IMR-90 (cell line): Measurements from ENCODE around the gene SH3RF3. TPM values are rescaled to one million over a fixed set of nuclear protein-coding genes. Genes with fewer than 3 reads are reported as not detected.

Experiments
- ATAC-seq: fragments of 200-7000 bp; cut with Tn5 transposase; 2 replicates; pipeline ENCODE4 v1.9.1; 2020; ENCODE audit warnings: low read depth, mild to moderate bottlenecking, moderate library complexity
- BruUV-seq: library from RNA; stranded (reverse); fragments of 400-500 nt; replicated peaks from 2 replicates; lab custom pipeline; 2021; lab: Mats Ljungman, UMichigan
- CTCF ChIA-PET: fragments of 300-600 bp; formaldehyde crosslinking; extraction: SDS; loops from one replicate; lab custom pipeline; 2021; ENCODE audit warnings: antibody characterized with exemption; lab: Yijun Ruan, JAX
- POLR2A ChIA-PET: fragments of 300-600 bp; sonication (Branson Sonifier 250); formaldehyde crosslinking; loops from one replicate; lab custom pipeline; 2022; ENCODE audit warnings: antibody characterized with exemption; ENCODE audit not compliant: unreplicated experiment; lab: Charles Lee
- DNase-seq: peaks from one replicate; pipeline ENCODE4 v3.0.0; 2013
- H2AFZ ChIP-seq: replicated peaks from 2 replicates; pipeline ENCODE3; 2013; ENCODE audit warnings: low read length, mild to moderate bottlenecking; ENCODE audit not compliant: poor library complexity
- H2AK5ac ChIP-seq: 2 replicates; pipeline ENCODE4 v1.6.1; 2013; ENCODE audit warnings: low read depth, low read length, inconsistent platforms
- H2AK9ac ChIP-seq: replicated peaks from 2 replicates; pipeline ENCODE3; 2013; ENCODE audit warnings: mild to moderate bottlenecking, low read depth, low read length, moderate library complexity; ENCODE audit not compliant: poor library complexity
- H2BK120ac ChIP-seq: 2 replicates; pipeline ENCODE4 v1.6.1; 2013; ENCODE audit warnings: low read depth, low read length, inconsistent platforms
- H2BK15ac ChIP-seq: 3 replicates; pipeline ENCODE4 v1.6.1; 2013; ENCODE audit warnings: low read depth, low read length, inconsistent platforms
- H2BK20ac ChIP-seq: 2 replicates; pipeline ENCODE4 v1.6.1; 2013; ENCODE audit warnings: low read depth, mild to moderate bottlenecking, inconsistent platforms, low read length, moderate library complexity
- H2BK5ac ChIP-seq: 2 replicates; pipeline ENCODE4 v1.6.1; 2013; ENCODE audit warnings: mild to moderate bottlenecking, low read depth, low read length, inconsistent platforms; ENCODE audit not compliant: poor library complexity, severe bottlenecking
- H3K14ac ChIP-seq: replicated peaks from 2 replicates; pipeline ENCODE4 v1.6.1; 2013; ENCODE audit warnings: low read depth, low read length, inconsistent platforms
- H3K18ac ChIP-seq: 2 replicates; pipeline ENCODE4 v1.6.1; 2013; ENCODE audit warnings: low read depth, low read length, control low read depth
- H3K23ac ChIP-seq: 2 replicates; pipeline ENCODE4 v1.6.1; 2013; ENCODE audit warnings: low read depth, low read length, inconsistent platforms
- H3K27ac ChIP-seq: 2 replicates; pipeline ENCODE4 v1.5.1; 2013; ENCODE audit warnings: mild to moderate bottlenecking, control low read depth, low read length; ENCODE audit not compliant: insufficient read depth
- H3K27me3 ChIP-seq: 2 replicates; pipeline ENCODE4 v1.6.1; 2013; ENCODE audit warnings: low read length; ENCODE audit not compliant: control insufficient read depth, insufficient read depth
- H3K36me3 ChIP-seq: 2 replicates; pipeline ENCODE4 v1.6.1; 2013; ENCODE audit warnings: low read length, mixed read lengths; ENCODE audit not compliant: control insufficient read depth, insufficient read depth
- H3K4ac ChIP-seq: 2 replicates; pipeline ENCODE4 v1.6.1; 2013; ENCODE audit warnings: low read depth, low read length, inconsistent platforms
- H3K4me1 ChIP-seq: 2 replicates; pipeline ENCODE4 v1.6.1; 2013; ENCODE audit warnings: low read length, mixed read lengths; ENCODE audit not compliant: control insufficient read depth, insufficient read depth
- H3K4me2 ChIP-seq: 2 replicates; pipeline ENCODE4 v1.6.1; 2013; ENCODE audit warnings: low read depth, mild to moderate bottlenecking, control low read depth, low read length, moderate library complexity
- H3K4me3 ChIP-seq: 2 replicates; pipeline ENCODE4 v1.5.1; 2013; ENCODE audit warnings: low read depth, mild to moderate bottlenecking, control low read depth, low read length, moderate library complexity; ENCODE audit not compliant: insufficient read depth
- H3K56ac ChIP-seq: 2 replicates; pipeline ENCODE4 v1.6.1; 2013; ENCODE audit warnings: low read length, inconsistent platforms; ENCODE audit not compliant: insufficient read depth; ENCODE audit errors: extremely low read depth
- H3K79me1 ChIP-seq, 2 experiments: 2 replicates each; pipeline ENCODE4 v1.6.1; 2013; ENCODE audit warnings: low read length in 2 of 2, inconsistent platforms in 1 of 2, low read depth in 1 of 2
- H3K9ac ChIP-seq: 2 replicates; pipeline ENCODE4 v1.6.1; 2013; ENCODE audit warnings: low read depth, low read length, control low read depth
- H3K9me1 ChIP-seq: 2 replicates; pipeline ENCODE4 v1.6.1; 2013; ENCODE audit warnings: low read length, inconsistent platforms; ENCODE audit not compliant: insufficient read depth
- H3K9me3 ChIP-seq: 2 replicates; pipeline ENCODE4 v1.6.1; 2013; ENCODE audit warnings: low read length; ENCODE audit not compliant: control insufficient read depth, insufficient read depth
- H4K20me1 ChIP-seq: 2 replicates; pipeline ENCODE4 v1.6.1; 2013; ENCODE audit warnings: low read length, inconsistent platforms; ENCODE audit not compliant: insufficient read depth
- H4K5ac ChIP-seq: 2 replicates; pipeline ENCODE4 v1.6.1; 2013; ENCODE audit warnings: mild to moderate bottlenecking, low read depth, low read length, control low read depth
- H4K8ac ChIP-seq, 2 experiments: 2 replicates each; pipeline ENCODE4 v1.6.1; 2013; ENCODE audit warnings: low read depth in 2 of 2, low read length in 2 of 2, control low read depth in 1 of 2, inconsistent platforms in 1 of 2
- H4K91ac ChIP-seq: 2 replicates; pipeline ENCODE4 v1.6.1; 2013; ENCODE audit warnings: low read depth, low read length, inconsistent platforms; ENCODE audit not compliant: insufficient read depth
- CEBPB ChIP-seq: IDR thresholded peaks from 2 replicates; pipeline ENCODE4 v1.6.1; 2012; ENCODE audit warnings: low read depth, low read length, improper control_type of control experiment
- CHD1 ChIP-seq: IDR thresholded peaks from 2 replicates; pipeline ENCODE4 v1.6.1; 2012; ENCODE audit warnings: low read depth, low read length, improper control_type of control experiment
- ELK1 ChIP-seq: fragments of 150-350 bp; IDR thresholded peaks from 2 replicates; pipeline ENCODE4 v1.6.1; 2016; ENCODE audit warnings: low read depth, mild to moderate bottlenecking, low read length, moderate library complexity, borderline replicate concordance
- FOS ChIP-seq: fragments of 150-350 bp; IDR thresholded peaks from 2 replicates; pipeline ENCODE4 v1.6.1; 2016; ENCODE audit warnings: low read depth, low read length
- MAZ ChIP-seq: IDR thresholded peaks from 2 replicates; pipeline ENCODE4 v1.6.1; 2012; ENCODE audit warnings: low read depth, mild to moderate bottlenecking, low read length, improper control_type of control experiment, moderate library complexity, borderline replicate concordance
- NFE2L2 ChIP-seq: fragments of 150-350 bp; IDR thresholded peaks from 2 replicates; pipeline ENCODE4 v1.6.1; 2016; ENCODE audit warnings: low read depth, mild to moderate bottlenecking, low read length
- POLR2A ChIP-seq: IDR thresholded peaks from 2 replicates; pipeline ENCODE4 v1.6.1; 2012; ENCODE audit warnings: mild to moderate bottlenecking, low read depth, low read length
- RAD21 ChIP-seq: IDR thresholded peaks from 2 replicates; pipeline ENCODE4 v1.6.1; 2012; ENCODE audit warnings: low read length, improper control_type of control experiment
- RFX5 ChIP-seq: IDR thresholded peaks from 2 replicates; pipeline ENCODE4 v1.8.0; 2012; ENCODE audit warnings: low read depth, mild to moderate bottlenecking, low read length, moderate library complexity
- SMC3 ChIP-seq: fragments of 150-350 bp; IDR thresholded peaks from 2 replicates; pipeline ENCODE4 v1.6.1; 2016; ENCODE audit warnings: low read depth, mild to moderate bottlenecking, antibody characterized with exemption, low read length, moderate library complexity
- USF2 ChIP-seq: fragments of 150-350 bp; IDR thresholded peaks from 2 replicates; pipeline ENCODE4 v1.6.1; 2017; ENCODE audit warnings: mild to moderate bottlenecking, antibody characterized with exemption, low read length, low read depth
- WGBS, 2 experiments: methylation state at CpG; one replicate each; pipeline versions ENCODE4 v1.1.5 to v1.1.7; 2013; ENCODE audit warnings: missing lambda C conversion rate in 2 of 2; ENCODE audit not compliant: insufficient read length in 1 of 2; ENCODE audit errors: extremely low coverage in 2 of 2; 5-methylcytosine and 5-hydroxymethylcytosine counted together
- dilution Hi-C: fragments of 300-500 bp; cut with HindIII; formaldehyde crosslinking; loops from one replicate; pipeline ENCODE4 v1.14.3; 2018; ENCODE audit warnings: low sequenced_read_pairs; ENCODE audit not compliant: unreplicated experiment
- in situ Hi-C: fragments of 300-500 bp; cut with MboI; formaldehyde crosslinking; loops from 3 replicates; pipeline ENCODE4 v1.14.3; 2019; ENCODE audit warnings: low sequenced_read_pairs, inconsistent platforms, mixed read lengths
- intact Hi-C: fragments of 100-400 bp; cut with micrococcal nuclease; formaldehyde crosslinking; loops from 2 replicates; pipeline ENCODE4 v1.10.0; 2022
- polyA plus RNA-seq, 3 experiments: library from polyadenylated mRNA; depleted of rRNA; stranded (reverse); fragments of >200 nt; gene quantifications; 2 replicates each; pipeline ENCODE4 v1.2.3, GENCODE V29; 2012; ENCODE audit warnings: low replicate concordance in 1 of 3
- total RNA-seq: library from RNA; depleted of rRNA; stranded (reverse); fragments of >200 nt; gene quantifications from 2 replicates; pipeline ENCODE4 v1.2.3, GENCODE V29; 2012

The SH3RF3 gene
- total and polyA plus RNA-seq, 2 of the 4 experiments (the other 2 are of a cell fraction), result 3.4 to 5.3 TPM

DNA sequence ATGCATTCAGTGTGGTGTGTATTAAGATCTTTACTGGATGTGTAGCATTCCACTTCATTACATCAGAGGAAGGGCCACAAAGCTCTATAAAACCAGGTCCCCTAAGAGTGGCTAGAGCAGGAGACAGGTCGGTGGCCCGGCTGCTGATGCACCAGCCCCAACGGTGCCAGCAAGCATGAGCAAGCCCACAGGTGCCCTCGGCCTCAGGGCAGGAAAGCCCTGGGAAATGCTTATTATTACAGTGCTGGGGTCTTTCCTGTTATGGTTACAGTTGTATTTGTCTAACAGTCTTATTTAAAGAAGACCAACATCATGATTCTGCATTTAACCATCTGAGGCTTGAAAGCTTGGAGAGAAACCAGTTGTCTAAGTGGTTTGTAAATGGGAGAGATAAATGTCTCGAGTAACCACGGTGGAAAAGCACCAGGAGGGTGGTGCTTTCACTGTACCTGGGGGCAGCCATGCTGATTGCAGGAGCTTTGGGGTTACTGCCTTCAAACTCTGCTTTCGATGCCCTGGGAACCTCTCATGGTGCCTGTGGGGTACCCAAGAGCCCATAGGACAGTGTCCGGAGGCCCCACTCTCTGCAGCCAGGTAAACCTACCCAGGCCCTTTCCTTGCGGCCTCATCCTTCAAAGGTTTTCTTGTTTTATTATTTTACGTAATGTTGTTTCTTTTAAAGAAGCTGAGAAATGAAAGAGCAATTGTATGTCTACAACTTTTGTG lies 133.1 kb downstream of the SH3RF3 start:
- H2AFZ ChIP-seq, result no peak overlapping the region
- H3K56ac ChIP-seq, result no peak overlapping the region
- no peak overlapping the region for H3K4ac ChIP-seq
- no peak overlapping the region for H2AK5ac ChIP-seq
- DNase-seq, result no peak
- POLR2A ChIA-PET, result no interaction called here
- H3K23ac ChIP-seq, result no peak overlapping the region
- BruUV-seq, result no TSS peak
- H2AK9ac ChIP-seq, result no peak overlapping the region
- H2BK5ac ChIP-seq, result no peak overlapping the region
- TF ChIP-seq NFE2L2 (no peak), CHD1 (no peak), RAD21 (no peak), CEBPB (no peak), USF2 (no peak), POLR2A (no peak), MAZ (no peak), SMC3 (no peak), ELK1 (no peak), FOS (no peak), RFX5 (no peak)
- no peak overlapping the region for H2BK15ac ChIP-seq
- H3K9me3 ChIP-seq, result no peaks in the 10 kb centered on the region
- ATAC-seq, result no peak
- no peak overlapping the region for H3K27ac ChIP-seq
- dilution Hi-C loops (no loop called here), in situ Hi-C loops (no loop called here), intact Hi-C loops (loop anchor here (5.0 kb wide), 2 partner anchors 135 to 250 kb away; partner anchors contain the start of gene SH3RF3)
- H4K8ac ChIP-seq, result no peak overlapping the region
- H2BK120ac ChIP-seq, result no peak overlapping the region
- no CpG with 5 or more reads among the region's 10 CpGs for WGBS, 2 experiments
- H3K27me3 ChIP-seq, result no peaks in the 10 kb centered on the region
- no peak overlapping the region for H2BK20ac ChIP-seq
- no peak overlapping the region for H3K9ac ChIP-seq
- H3K9me1 ChIP-seq, result peaks cover 30% of the 10 kb centered on the region
- H3K4me1 ChIP-seq, result peaks cover 25% of the 10 kb centered on the region
- no peak overlapping the region for H4K5ac ChIP-seq
- peaks cover 76% of the 10 kb centered on the region for H4K20me1 ChIP-seq
- no peak overlapping the region for H3K4me2 ChIP-seq
- CTCF ChIA-PET, result no interaction called here
- H3K79me1 ChIP-seq, result peaks cover 40 to 91% of the 10 kb centered on the region in 2 experiments
- no peaks in the 10 kb centered on the region for H3K36me3 ChIP-seq
- H3K14ac ChIP-seq, result no peak overlapping the region
- H4K91ac ChIP-seq, result no peak overlapping the region
- H3K18ac ChIP-seq, result no peak overlapping the region
- no peak overlapping the region for H3K4me3 ChIP-seq
